RPMI7951 (cell line): Measurements from ENCODE around the gene EVA1A. TPM values are rescaled to one million over a fixed set of nuclear protein-coding genes. Genes with fewer than 3 reads are reported as not detected.
"Not testable (repeated sequence)": the region's sequence is repeated elsewhere in the genome, so short reads cannot be mapped to it uniquely, and the experiment has no call there.

Source experiments
- DNase-seq: peaks from one replicate; pipeline ENCODE4 v3.0.0-alpha.2; 2012; ENCODE audit warnings: low read depth
- total RNA-seq: library from RNA; depleted of rRNA; stranded (reverse); fragments of >200 nt; shearing (Covaris generic); gene quantifications from 2 replicates; pipeline ENCODE4 v1.2.3, GENCODE V29; 2014

EVA1A gene
- total RNA-seq, 1 experiment from 2014 or later: 68.7 TPM

- DNase-seq: no peak
Measured at GRCh38 chr2:75484840-75485239, 75.9 kb downstream of the EVA1A start.

DNA sequence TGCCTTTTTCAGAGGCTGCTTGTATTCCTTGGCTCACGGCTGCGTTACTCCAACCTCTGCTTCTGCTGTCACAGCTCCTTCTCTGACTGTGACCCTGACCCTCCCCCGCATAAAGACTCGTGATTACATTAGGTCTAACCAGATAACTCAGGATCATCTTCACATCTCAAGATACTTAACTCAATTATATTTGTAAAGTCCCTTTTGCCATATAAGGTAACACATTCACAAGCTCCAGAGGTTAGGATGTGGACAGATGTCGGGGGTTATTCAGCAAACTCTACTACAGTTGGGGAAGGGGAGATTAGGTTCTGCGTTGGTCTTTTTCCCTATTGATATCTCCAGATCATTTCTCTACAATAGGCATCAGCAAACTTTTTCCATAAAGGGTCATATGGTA, 76.9 kb downstream of the EVA1A start:
- no peak for DNase-seq

- DNase-seq: no peak
Measured at GRCh38 chr2:75482398-75482797, 78.3 kb downstream of the EVA1A start.

DNA sequence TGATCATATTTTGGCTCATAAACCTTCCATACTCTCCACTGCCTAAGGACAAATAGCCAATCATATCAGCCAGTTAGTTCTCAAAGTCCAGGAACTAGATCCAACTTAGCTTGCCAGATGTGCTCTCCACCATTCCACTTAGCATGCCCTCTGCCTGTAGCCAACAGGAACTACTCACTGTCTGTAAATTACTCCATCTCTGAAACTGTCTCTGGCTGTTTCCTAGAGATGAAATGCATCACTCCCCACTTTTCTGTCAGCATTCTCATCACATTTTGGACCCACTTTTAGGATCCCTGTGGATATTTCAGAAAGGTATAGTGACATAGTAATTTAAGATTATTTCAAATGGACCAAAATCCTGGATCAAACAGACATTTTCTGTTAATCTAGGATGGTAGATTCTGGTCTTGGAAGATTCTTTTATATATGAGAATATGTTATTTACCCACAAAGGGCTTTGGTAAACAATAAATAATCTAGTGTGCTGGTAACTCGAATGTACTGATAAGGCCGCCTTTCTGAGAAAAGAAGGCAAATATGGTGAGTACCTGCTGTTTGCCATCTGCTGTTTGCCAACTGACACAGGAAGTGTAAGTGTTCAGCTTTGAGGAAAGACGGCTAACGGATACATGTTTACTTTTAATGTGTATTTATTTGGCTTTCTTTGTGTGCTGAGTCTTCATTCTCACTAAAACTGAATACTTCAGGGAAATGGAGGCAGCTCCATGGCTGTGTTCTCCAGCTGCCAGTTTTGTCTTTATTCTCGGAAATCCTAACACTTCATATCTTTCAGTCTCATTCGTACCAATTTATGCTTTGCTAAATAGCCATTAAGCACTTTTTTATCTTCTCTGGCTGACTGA, 79.5 kb downstream of the EVA1A start:
- DNase-seq: peak; percentile 47

- not testable (repeated sequence) for DNase-seq
Measured at GRCh38 chr2:75477696-75478095, 83.0 kb downstream of the EVA1A start.

- peak; percentile 88 for DNase-seq
Measured at GRCh38 chr2:75476761-75477160, 84.0 kb downstream of the EVA1A start.

- DNase-seq: no peak
Measured at GRCh38 chr2:75475976-75476375, 84.8 kb downstream of the EVA1A start.

GRCh38 chr2:75475049-75475448, 85.7 kb downstream of the EVA1A start:
- DNase-seq: no peak

DNA sequence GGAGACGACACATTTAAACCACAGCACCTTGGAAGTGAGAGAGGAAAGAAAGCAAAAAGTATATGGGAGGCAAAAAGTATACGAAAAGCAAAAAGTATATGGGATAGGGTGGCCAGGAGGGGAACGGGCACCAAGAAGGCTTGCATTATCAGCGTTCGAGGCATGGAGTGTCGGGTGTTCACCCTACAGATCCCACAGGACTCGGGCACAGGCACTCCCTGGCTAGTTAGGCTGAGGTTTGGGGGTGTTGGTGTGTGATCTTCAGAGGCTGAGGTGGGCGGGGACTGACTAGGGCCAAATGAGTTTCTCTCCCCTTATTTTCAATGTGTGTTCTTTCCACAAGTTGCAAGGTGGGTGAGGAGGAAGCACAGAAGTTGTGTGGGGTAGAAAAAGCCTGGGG, 86.6 kb downstream of the EVA1A start:
- no peak for DNase-seq

- peak; percentile 51 for DNase-seq
Measured at GRCh38 chr2:75466708-75467311, 93.9 kb downstream of the EVA1A start.

DNA sequence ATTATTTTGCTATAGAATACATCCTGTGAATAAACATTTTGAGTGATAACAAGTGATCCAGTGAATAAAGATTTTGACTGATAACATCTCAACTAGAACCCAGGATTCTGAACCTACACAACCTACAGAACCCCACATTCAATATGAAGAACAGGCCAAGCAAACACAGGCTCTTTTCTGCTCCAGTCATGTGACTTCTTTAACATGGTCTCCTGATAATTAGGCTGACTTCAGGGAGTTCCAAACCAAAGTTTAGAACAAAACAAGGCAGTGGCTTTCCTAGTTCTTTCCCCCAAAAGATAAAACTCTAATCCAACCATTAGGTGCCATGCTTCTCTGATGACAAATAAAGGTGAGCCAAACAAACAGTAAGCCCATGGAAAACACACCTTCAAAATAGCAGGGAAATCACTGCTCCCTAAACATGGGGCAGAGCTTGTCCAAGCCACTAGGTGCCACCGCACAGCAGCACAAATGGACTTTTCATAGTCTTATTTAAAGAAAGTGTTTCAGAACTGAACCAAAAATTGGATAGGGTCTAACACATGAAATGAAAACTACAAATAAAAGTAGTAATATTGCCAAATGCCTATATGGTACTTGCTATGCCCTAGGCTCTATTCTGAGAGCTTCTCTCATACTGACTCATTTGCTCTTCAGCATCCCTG, 95.3 kb downstream of the EVA1A start:
- peak; percentile 55 for DNase-seq

DNA sequence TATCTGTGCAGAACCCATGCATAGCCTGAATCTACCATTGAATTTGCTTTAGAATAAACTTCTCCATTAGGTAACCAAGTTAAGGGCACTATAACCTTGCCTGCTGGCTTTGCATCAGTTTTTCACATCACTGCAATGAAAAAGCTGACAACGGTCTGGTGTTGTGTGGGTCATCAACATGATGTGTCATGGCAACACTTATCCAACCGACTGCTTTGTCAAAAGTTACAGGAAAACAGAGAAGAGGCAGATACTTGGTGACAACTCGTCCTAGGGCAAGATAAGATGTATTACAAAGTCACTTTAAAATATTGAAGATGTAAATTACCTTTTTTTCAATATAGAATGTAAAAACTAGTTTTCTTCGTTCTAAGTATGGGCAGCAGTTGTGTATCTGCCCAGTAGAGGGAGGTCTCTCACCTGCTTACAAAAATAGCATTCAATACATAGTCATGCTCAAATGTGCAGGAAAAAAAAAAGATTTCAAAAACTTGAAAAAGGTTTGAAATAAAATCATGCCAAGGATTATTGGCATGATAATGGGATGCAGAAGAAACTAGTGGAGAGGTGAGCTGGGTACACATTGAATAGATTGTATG, 96.3 kb downstream of the EVA1A start:
- DNase-seq: peak; percentile 41

GRCh38 chr2:75462721-75463120, 98.0 kb downstream of the EVA1A start:
- no peak for DNase-seq

DNA sequence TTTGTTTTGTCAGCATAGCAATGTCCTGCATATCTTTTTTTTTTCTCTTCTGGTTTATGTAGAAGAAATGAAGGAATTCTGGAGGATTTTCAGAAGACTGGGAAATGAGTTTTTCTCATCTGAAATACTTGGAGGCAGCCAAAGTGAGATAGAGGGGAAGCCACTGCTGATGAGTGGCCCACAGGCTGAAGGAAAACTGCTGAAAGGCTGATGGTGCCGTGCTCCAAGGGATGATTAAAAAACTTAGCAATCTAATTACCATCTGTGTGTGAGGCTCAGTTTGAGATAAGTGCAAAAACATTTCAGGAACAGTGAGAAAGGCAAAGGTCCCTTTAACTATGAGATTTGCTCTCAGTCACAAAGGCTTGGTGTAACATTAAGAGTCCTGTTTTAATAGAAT, 98.5 kb downstream of the EVA1A start:
- no peak for DNase-seq

DNA sequence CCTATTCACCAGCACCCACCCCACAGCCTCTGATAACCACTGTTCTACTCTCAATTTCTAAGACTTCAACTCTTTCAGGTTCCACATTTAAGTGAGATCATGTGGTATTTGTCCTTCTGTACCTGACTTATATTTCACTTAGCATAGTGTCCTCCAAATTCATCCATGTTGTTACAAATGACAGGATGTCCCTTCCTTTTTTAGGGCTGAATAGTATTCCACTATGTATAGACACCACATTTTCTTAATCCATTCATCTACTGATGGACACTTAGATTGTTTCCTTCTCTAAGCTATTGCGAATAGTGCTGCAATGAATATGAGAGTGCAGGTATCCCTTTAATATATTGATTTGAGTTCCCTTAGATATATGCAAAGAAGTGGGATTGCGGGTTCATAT, 100.1 kb downstream of the EVA1A start:
- no peak for DNase-seq

- DNase-seq: peak; percentile 59
Measured at GRCh38 chr2:75459565-75460310, 101.0 kb downstream of the EVA1A start.

DNA sequence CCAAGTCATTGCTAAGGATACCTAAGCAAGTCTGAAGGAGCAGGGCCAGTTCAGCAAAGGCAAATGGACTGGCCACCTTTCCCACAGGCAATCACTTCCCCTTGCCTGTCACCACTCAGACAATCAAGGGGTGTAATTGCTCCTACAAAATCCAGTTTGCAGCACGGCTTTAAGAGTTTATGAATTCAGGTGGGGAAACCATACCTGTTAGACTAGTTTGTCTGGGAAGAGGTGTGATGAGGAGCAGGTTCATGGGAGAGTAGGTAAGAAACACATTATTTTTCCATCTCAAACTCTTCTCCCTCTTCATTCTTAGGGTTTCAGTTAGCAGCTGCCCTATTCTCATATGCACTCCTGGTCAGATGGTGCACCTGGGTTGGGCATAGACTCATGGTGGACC, 102.5 kb downstream of the EVA1A start:
- DNase-seq: no peak

- no peak for DNase-seq
Measured at GRCh38 chr2:75456825-75457224, 103.9 kb downstream of the EVA1A start.

DNA sequence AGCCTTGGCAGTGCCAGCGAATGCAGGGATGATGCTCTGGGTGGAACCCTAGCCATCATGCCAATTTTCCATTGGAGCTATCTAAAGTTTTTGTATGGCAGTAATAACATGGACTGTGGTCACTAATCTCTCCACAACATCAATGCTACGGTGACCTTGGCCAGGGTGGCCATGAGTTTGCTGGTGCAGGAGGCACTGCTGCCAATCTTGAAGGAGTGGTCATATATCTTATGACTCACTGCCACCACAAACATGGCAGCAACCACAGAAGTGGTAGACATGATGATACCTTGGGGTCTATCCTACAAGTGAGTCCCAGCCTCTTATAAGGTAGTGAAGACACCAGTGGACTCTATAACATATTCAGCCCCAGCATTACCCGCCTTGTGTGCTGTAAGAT, 104.6 kb downstream of the EVA1A start:
- peak; percentile 55 for DNase-seq

DNA sequence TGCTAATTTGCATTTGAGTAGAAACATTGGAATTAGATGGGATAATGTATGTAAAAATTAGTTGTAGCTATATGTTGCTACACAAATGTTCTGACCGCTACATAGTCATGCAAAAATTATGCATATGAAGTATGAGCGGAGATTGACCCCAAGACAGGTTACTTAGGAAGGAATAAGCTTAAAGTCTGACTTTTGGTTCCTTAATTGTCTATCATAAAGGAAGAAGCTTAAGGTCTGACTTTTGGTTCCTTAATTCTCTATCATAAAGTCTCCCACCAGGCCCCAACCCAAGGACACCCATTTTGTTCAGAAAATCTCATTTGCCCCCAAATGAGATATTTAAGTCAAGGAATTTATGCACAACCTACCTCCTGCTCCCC, 106.5 kb downstream of the EVA1A start:
- no peak for DNase-seq

DNA sequence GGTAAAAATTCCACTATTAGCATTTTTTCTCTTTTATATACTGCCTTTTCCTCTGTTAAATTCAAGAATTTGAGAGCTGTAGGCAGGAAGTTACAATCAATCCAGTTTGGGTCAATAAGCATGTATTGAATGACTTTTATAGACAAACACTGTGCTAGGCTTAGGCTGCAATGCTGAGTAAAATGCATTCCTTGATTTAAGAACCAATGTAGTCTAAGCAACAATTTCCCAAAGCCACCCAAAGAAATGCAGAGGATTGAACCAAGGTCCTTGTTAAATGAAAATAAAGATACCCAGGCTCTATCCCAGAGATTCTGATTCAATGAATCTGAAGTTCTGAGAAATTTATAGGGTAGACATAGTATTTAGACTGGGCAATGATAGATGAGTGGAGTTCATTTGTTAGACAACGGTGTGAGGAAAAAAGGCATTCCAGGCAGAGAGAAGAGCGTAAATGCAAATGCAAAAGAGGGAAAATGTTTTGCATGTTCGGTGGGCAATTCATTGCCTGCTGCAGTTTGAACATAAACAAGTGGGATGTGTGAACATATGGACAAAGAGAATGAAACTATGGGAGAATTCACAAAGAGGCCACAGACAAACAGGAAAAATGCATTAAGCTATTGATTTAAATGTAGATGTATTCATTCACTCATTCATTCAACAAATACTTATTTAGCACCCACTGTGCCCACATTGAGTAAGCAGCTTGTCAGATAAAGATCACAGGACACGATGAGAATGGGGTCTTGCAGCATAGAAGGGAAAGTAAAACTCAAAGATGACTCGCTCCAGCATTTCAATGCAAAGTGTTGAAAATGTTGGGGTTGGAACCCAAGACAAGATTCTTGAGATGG, 107.1 kb downstream of the EVA1A start:
- DNase-seq: no peak
